NAMALWA (cell line): ENCODE data around the gene PIK3CB.
"Not testable (repeated sequence)": the region's sequence is repeated elsewhere in the genome, so short reads cannot be mapped to it uniquely, and the experiment has no call there.

Experiments used
- DNase-seq: peaks from one replicate; pipeline ENCODE4 v3.0.0-alpha.2; 2015; ENCODE audit warnings: low spot score

The PIK3CB gene

DNA sequence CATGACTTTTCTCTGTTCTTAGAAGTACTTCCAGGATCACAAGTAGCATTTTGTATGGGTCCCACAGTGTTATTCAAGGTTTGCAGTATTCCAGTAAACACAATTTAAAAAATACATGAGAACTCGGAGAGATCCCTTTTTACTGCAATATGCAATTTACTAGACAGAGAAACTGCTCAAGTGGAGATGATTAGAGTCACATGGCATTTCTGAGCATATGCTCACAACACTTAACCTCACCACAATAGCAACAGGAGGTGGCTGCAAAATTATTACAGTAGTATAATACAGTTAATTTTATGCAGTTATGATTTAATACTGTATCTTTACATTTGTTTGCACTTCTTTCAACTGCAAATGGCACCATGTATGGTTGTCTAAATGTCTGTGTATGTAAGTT, 87.5 kb downstream of the PIK3CB start:
- DNase-seq, result no peak

DNA sequence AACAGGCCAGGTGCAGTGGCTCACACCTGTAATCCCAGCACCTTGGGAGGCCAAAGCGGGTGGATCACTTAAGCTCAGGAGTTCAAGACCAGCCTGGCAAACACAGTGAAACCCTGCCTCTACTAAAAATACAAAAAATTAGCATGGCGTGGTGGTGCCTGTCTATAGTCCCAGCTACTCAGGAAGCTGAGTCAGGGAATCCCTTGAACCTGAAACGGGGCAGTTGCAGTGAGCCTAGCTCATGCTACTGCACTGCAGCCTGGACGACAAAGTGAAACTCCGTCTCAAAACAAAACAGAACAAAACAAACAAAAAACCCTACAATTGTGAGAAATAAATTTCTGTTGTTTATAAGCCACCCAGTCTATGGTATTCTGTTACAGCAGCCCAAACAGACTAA, 94.7 kb downstream of the PIK3CB start:
- no peak for DNase-seq

DNA sequence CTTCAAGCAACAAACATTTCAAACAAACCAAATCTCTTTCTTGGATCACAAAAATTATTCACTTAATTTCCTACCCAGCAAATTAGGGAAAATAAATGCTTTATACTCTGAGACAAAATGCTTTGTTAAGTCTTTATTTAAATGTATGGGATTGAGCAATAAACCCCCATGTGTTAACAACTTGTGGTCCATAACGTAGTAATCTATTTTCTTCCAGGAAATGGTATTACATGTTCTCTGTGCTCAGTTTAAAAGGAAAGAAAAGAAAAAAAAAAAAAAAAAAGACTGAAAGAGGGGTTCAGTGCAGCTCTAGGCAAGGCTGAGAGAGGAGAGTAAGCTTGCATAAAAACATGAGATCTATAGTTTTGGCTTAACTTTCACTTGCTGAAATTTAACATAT, 102.3 kb downstream of the PIK3CB start:
- no peak for DNase-seq

DNA sequence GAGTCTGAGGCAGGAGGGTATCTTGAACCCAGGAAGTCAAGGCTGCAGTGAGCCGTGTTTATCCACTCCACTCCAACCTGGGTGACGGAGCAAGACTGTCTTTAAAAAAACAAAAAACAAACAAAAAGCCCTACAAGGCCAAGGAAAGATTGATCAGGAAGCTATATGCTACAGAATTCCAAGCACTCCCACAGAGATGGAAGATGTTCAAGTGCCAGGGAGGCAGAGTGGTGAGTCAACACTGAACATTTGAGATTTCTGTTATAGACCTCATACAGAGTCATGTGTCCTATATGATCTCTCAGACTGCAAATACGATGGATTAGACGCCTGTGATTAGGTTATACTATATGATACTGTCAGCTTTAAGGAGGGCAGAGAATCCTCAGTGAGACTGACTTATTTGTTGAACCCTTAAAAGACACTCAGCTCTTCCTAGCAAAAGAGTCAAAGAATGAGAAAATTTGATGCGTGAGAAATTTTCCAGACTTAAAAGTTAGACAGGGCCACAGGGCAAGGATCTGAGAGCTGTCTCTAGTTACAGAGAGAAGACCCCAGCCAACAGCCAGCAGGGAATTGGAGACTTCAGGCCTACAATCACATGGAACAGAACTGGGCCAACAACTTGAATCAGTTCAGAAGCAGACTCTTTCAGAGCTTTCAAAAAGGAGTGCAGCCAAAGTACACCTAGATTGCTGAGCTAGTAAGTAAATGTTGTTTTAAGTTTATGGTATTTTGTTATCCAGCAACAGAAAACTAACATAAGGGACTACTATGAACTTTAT, 107.6 kb downstream of the PIK3CB start:
- DNase-seq, result no peak

DNA sequence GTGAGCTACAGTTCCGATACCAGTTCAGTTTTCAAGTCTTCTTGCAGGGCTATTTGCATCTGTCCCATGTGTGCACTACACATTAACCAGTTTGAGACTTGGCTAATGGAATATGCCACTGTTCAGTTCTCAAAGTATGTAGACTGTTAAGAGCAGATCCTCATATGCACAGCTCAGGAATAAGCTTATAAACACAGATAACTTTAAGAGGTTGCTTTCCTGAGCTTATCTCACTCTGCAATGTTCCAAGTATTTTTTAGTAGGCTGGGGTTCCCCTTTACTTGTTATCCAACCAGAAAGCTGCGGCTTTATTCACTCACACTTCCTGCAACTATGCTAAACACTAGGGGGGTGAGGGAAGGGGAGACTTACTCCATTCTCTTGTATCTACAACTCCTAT, 108.7 kb downstream of the PIK3CB start:
- DNase-seq, result not testable (repeated sequence)

DNA sequence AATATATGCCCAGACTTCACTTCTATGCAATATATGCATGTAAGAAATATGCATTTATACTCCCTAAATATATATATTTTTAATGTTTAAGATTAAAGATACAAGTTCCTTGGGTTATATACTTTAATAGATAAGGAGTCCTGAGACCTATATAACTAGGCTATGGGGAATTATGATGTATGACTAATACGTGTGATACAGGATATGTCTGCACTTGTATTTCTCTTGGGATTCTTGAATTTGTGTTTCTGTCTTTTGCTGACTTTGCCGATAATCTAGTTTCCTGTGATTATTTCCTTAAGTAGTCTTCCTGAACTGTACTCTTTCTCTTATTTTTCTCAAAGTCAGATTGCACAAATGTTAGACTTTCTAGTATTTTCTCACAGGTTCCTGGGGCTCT, 109.6 kb downstream of the PIK3CB start:
- DNase-seq, result no peak

DNA sequence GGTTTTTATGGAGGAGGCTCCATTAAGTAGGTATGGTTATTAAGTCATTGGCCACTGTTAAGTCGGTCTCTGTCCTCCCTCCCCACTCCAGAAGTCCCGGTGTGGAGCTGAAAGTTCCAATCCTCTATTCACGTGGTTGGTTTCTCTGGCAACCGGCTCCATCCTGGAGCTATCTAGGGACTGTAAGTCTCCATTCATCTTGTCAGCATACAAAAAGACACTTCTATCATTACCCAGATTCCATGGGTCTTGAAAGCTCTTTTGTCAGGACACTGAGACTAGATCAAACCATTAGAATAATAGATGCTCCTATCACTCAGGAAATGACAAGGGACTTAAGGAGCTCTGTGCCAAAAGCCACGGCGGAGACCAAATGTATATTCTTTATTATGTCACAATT, 110.3 kb downstream of the PIK3CB start:
- DNase-seq, result no peak

DNA sequence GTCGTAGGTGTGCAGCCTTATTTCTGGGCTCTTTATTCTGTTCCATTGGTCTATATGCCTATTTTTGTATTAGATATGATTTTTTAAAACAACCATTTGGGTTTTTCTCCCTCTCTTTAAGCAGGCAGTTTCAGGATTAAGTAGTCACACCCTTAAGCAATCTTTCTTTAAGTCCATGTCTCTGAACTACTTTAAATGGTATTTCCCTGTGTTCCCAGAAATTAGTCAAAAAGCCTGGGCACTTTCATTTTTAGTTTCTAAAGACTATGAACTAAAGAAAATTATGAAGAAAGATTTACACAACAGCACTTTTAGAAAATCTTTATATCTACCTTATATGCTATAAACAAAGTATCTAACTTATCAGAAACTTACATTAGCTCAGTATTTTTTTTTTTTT, 115.9 kb downstream of the PIK3CB start:
- no peak for DNase-seq

DNA sequence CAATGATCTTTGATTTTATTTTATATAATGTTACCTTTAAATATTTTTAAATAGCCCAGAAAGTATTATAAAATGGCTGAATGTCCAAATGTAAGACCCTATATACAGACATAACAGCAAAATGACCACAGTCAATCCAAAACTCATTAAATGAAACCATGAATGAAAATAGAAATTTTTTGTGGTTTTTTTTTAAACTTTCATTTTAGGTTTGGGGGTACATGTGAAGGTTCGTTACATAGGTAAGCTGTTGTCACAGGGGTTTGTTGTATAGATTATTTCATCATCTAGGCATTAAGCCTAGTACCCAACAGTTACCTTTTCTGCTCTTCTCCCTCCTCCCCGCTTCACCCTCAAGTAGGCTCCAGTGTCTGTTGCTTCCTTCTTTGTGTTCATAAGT, 117.4 kb downstream of the PIK3CB start:
- DNase-seq, result no peak

DNA sequence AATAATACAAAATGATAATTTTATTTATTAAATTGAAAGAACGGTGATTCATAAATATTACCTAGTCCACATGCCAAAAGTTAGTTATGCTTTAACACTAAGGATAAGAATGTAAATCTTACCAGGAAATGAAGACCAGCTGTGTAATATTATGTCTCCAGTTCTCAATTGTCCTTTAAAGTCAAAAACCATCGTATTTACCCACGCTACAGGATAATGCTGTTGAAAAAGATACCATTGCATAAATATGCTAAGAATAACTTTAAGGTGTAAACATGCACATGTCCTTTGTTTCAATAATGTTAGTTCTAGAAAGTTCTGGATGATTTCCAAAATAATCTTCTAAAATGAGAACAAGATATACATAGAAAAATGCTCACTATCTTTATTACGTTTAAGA, 122.6 kb downstream of the PIK3CB start:
- DNase-seq, result no peak

DNA sequence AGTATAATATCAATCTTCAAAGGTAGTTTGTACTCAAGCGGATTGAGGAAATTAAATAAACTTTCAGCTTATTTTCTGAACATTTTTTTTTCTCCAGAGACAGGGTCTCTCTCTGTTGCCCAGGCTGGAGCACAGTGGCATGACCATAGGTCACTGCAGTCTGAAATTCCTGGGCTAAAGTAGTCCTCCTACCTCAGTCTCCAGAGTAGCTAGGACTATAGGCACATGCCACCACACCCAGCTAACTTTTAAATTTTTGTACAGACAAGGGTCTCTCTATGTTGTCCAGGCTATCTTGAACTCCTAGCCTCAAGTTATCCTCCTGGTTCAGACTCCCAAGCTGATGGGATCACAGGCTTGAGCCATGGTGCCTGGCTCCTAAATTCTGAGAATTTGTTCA, 129.1 kb downstream of the PIK3CB start:
- DNase-seq, result no peak

DNA sequence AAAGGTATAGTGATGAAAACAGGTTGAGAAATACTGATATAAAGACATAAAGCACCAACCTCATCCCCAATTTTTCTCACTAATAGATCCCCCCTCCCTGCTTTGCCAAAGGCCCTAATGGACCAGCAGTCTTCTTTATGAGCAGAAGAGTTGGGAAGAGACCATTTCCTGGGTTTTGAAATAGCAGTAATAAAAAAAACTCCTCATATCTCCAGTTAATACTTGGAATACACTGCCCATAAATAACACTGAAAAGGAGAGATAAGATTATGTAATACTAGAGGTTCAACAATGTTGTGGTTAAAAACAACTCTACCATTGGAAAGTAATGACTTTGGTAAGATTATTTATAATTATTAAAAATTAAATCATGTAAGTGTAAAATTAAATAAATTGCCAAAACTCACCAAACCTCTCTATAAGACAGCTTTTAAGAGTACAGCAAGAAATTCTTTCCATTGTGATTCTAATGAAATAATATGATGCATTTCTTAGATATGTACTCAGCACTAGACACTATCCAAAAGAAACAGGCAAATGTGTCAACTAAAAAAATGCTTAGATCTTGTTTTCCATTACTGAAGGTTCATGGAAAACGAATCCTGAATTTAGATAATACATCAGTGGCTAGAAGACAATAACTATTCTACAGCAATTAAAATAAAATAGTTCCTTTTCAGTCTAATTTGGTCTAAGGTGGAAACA, 137.9 kb downstream of the PIK3CB start:
- no peak for DNase-seq

DNA sequence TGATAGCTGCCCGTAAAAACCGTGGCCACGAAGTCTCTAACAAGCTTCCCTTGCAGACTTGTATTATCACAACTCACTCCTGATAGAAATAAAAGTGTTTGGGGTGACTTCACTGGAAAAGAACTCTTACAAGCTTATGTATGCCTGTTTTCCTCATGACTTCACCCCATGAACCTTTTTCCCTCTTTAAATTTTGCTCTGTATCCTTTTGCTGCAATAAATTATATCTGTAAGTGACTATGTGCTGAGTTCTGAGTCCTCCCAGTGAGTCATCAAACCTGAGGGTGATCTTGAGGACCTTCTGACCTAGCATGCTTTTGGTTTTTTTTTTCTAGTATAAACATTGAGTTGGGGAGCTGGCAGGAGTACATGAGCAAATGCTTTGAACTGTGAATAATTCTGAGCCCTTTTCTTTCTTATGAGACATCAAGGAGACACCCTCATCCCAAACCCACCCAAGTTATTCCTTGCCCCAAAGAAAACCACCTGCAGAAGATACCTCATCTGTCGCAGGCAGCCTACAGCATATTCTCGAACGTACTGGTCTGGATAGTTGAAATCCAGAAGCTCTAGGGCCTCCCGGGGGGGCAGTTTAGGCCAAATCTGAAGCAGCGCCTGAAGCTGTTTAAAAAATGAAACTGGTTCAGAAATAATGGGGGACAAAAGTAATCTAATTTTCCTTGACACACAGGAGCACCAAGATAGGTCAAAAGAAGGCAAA, 140.3 kb downstream of the PIK3CB start:
- DNase-seq, result no peak

DNA sequence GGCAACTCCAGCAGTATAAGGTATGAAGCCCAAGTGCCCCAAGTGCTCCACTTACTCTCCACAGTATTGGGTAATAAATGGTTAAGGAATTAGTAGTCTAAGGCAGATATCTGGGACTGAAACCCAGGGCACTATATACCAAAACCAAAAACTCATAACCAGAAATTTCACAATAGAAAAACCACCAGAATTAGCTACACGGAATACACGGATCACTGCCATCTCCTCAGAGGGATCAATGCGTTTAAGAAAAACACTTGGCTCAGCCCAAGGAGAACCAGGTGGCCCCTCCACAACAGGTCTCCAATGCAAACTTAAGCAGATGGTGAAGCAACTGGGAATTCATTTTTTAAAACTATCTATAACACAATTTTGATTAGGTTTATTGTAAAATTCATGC, 142.6 kb downstream of the PIK3CB start:
- DNase-seq, result no peak

DNA sequence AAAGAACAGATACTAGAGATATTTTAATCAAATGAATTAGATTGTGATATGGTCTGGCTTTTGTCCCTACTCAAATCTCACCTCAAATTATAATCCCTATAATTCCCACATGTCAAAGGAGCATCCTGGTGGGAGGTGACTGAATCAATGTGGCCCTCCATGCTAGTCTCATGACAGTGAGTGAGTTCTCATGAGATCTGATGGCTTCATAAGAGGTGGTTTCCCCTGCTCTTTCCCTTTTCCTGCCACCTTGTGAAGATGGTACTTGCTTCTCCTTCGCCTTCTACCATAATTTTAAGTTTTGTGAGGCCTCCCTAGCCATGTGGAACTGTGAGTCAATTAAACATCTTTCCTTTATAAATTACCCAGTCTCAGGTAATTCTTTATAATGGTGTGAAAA, 143.4 kb downstream of the PIK3CB start:
- no peak for DNase-seq

DNA sequence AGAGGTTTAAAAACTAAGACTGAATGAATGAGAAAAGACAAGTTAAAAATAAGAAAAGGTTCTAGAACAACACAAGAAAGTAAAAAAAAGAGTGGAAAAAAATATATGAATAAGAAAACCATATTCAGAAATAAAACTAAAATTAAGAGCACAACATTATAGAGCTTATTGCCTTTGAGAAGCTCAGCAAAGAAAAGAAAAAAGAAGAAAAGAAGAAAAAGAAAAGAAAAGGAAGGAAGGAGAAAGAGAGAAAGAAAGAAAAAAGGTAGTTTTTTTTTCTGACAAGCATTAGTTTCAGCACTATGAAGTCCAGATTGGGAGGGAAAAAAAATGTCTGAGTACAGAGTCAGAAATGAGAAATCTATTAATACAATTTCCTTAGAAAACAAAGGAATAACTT, 144.7 kb downstream of the PIK3CB start:
- no peak for DNase-seq

DNA sequence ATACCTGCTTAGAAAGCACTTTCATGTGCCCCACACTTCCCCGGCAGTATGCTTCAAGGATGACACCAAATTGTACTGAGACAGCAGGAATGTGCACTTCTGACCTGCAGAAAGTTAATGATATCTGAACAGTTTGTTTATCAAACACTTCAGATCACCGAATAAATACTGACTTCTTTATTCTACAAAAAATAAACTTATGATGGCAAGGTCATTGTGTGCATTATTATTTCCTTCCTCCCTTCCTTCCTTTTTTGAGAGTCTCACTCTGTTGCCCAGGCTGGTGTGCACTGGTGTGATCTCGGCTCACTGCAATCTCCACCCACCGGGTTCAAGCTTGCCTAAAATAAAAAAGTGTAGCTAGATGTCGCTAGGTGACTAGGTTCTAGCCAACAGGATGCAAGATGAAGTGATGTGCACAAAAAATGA, 145.8 kb downstream of the PIK3CB start:
- DNase-seq, result peak; percentile 34

DNA sequence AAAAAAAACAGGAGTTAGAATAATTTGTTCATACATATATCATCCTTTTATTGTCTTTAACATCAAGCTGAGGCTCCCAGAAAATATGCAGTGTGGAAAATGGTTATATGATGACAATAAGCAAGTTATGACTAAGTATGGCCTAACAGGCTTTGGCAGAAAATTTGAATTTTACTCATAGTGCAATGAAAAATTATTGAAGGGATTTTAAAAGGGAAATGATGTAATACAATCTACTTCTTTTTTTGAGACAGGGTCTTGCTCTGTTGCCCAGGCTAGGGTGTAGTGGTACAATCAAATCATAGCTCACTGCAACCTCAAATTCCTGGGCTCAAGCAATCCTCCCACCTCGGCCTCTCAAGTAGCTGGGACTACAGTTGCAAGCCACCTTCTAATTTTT, 147.5 kb downstream of the PIK3CB start:
- peak; percentile 15 for DNase-seq

DNA sequence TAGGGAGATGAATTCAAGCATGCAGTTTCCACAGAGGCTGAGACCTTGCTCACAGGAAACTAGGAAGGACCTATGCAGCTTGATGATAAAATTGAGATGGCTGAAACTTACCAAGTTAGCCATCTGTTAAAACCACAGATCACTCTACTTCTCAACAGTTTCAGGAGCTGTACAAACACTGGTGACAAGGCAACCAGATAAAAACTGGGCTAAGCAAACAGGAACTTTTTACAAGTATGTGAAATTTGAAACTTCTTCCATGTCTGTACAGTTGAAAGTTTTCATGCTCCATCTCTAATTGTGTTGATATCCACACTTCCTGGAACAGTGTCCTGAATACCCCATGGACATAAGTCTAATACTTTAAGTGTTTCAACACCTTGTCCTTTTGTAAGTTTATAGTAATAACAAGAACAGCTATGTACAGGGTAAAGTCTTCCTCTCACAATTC, 147.9 kb downstream of the PIK3CB start:
- peak; percentile 81 for DNase-seq

DNA sequence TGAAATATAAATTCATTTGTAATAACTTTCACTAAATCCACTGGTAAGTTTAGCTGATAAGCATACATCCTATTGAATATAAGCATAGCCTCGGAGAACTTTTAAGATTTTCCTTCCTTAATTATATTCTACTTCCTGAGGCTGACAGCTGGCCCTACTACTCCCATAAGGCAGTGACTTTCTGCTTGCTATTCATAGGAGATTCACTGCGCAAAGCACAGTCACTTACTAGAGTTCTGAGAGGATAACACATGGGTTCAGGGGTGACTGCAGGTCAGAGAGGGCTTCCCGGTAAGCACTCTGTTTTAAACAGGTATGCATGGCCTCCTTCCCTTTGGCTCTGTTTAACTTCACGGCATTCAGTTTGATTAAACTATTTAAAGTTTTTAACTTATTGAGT, 150.3 kb downstream of the PIK3CB start:
- DNase-seq, result no peak

DNA sequence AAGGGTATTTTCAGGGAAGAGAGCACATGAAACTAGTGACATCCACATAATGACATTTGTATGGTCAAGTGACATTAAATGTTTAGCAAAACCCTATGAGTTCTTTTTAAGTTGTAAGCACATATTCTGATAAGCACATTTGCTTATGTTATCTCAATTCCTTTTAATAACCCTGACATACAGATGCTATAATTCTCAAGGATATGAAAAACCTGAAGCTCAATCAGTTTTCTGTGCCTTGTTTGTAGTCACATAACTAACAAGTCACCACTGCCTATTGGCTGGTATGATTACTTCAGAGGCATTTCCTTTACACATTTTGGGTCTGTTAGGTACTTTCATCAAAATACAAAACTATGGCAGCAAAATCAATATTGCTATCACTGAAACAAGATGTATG, 152.1 kb downstream of the PIK3CB start:
- DNase-seq, result no peak

DNA sequence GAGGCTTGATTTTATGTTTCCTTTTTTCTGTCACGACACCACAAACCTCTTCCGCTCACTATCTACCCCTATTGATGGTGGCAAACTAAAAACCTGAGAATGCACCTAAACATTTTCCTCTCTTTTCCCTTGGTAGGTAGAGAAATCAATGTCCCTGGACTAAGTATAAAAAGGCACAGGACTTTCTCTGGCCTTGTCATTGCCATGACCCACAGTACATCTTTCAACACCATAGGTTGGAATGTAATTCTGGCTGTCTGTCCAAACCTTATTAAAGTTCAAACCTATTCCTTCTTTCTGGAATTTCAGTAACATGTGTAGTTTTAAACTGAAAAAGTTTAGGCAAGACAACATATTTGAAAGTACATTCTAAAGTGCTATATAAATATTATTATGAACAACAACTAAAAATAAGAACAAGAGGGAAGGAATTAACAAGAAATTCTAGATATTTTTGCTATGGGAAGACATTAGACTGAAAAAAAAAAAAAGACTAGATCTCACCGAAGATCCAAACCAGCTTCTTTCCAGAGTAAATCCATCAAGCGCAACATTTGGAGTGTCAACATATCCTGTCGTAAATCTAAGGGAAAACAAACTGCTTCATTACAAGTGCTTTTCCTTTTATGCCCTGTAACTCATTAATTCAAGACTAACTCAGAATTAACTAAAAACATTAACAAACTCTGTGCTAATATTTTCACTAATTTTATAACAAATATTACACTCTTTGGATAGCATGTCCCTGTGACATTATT, 153.1 kb downstream of the PIK3CB start:
- DNase-seq, result no peak
